Measurements from ENCODE around the gene ZNF385B.
"Not testable (repeated sequence)": the region's sequence is repeated elsewhere in the genome, so short reads cannot be mapped to it uniquely, and the experiment has no call there.

ZNF385B gene

DNA sequence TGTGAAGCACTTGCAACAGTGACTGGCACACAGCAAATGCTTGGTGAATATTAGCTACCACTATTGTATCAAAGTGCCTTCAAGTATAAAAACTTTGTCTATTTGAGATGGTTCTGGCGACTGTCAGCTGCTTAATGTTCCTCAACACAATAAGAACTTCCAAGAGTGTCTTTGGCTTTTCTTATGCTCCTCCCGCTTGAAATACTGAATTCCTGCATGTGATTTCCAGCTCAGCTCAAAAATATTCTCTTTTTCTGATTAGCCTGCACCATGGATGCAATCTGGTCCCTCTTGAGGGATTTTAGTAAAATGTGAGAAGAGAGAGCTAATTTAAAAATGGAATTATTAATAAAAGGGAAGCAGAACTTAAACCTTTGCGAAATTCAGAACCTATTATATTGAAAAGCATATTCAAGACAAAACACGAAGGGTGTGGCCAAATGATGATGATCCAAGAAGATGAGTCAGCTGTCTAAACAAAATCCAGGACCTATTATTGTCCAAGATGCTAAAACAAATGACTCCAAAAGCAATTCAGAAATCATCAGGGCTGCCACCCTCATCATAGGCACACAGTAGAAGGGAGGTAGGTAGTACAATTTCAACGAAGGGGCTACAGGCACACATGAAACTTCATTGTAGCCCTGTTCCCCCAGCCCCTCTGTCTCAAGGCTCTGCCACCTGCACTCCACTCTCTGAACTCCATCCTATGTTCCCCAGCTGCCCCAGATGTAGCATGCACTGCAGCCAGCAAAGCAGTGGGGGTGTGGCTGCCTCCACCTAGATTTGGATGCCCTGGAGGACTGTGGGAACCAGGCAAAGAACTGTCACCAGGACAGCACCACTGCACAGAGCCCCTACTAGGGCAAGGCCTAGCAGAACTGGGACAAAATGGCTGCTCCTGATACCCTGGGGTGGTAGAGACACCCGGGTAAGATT lies 190.1 kb downstream of the ZNF385B start:
- DNase-seq = no peak

GRCh38 chr2:179669196-179669595 lies 192.2 kb downstream of the ZNF385B start:
- no peak for DNase-seq

DNA sequence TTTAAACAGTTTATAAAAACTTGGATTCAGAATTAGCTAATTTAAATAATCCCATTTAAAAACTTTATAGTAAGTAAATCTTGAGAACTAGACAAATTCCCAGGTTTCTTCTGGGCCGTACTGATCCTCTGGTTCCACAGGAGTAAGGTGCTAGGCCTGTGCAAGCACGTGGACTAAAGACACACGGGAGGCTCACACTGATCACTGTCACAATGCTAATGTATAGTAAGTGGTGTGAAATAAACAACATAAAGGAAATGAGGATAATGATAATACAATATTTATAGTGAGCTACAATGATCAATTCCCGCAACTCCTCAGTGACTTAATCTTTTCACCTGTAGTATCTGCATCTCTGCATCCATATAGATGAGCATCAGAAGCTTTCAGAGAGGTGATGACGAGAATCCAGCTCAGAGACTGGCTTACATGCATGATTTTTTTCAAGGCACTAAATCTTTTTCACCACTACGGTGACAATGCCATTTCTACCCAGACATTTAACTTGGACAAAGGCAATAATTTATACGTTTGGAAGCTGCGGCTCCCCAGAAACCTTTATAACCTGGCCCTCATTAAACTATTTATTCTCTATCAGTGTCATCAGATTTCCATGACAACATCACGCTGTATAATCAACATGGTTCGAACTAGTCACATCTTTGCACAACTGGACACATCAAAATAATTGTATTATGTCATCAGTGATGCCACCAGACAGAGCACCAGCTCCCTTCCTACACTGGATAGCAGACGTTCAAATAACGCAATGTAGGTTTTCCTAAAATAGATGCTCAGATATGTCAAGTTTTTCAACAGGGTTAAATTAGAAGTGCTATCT lies 196.2 kb downstream of the ZNF385B start:
- no peak for DNase-seq

DNA sequence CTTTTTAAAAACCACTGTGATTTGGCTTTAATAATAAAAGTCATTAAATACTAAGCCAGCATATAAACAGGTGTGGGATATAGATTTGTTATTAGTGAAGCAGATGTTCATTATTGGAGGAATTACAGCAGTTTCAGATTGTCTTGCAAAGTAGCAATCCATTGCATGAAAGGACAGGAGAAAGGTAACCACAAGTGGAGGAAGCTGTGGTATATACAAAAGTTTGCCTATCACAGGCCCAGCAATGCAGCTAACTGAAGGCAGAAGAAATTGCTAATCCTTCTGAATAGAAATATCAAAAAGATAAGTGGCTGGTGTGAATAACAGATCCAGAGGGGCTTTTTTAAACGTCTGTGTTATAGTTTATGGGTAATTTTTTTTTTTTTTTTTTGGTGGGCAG lies 199.4 kb downstream of the ZNF385B start:
- DNase-seq = no peak

- no peak for DNase-seq
Observed at GRCh38 chr2:179657068-179657595, 204.3 kb downstream of the ZNF385B start.

GRCh38 chr2:179655627-179656026 lies 205.8 kb downstream of the ZNF385B start:
- DNase-seq = no peak

- DNase-seq = no peak
Observed at GRCh38 chr2:179654806-179655205, 206.6 kb downstream of the ZNF385B start.

DNA sequence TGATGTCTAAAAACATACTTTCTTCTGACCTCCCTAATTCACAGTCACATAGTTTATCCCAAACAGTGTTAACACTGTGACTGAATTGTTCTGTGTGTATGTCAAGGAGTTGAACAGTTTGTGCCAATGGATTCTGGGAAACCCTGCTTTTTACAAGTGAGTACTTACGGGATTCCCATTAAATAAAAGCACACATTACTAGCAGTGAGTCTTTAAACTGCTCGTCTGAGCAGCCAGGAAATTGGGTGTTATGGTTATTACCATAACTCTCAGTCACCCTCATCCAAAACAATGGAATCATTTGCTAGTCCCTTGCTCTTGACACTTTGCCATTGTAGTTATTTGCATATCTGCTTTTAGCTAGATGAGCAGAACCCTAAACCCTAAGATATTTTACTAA lies 209.1 kb downstream of the ZNF385B start:
- no peak for DNase-seq

DNA sequence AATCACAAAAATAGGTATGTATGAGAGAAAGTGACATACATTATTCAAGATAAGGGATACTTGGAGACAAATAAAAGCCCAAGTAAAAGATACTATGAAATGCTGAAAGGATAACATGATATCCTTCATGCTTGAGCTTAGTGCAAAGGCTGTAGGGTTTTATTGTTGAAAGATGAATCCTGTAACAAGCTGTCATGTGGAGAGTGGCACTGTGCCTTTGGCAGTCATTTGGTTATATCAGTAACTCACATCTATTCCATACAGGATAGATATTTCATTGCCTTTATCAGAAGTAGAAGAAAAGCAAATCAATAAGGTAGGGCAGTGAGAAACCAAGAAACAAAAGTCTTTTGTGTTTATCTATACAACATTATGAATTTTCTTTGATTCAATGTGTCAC lies 211.0 kb downstream of the ZNF385B start:
- no peak for DNase-seq

DNA sequence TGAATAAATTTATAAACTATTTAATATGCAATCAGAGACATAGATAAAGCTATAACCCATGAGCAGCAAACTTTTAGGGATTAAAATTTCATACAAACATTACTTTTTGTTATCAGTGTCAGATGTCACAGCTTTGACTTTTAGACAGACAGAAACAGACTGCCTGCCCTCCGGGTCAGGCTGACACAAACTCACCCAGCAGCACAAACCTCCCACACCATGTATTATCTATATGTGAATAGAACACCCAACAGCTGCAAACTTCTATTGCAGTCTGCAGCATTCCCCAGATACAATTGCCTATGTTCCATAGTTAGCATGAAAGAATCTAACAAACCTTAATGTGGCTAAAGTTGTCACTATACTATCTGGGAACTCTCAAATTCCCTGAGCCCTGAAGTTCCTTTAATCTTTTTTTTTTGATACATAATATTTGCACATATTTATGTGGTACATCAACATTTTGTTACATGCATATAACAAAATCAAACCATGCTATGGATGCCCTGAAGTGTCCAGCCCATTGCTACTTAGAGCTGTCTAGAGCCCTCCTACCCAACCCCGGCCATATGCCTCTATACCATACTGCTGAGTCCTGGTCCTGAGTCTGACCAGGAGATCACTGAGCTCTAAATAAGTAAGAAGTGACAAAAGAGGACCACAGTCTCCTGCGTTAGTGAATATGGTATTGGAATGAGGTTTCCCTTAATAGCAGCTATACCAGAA lies 214.4 kb downstream of the ZNF385B start:
- DNase-seq = no peak

DNA sequence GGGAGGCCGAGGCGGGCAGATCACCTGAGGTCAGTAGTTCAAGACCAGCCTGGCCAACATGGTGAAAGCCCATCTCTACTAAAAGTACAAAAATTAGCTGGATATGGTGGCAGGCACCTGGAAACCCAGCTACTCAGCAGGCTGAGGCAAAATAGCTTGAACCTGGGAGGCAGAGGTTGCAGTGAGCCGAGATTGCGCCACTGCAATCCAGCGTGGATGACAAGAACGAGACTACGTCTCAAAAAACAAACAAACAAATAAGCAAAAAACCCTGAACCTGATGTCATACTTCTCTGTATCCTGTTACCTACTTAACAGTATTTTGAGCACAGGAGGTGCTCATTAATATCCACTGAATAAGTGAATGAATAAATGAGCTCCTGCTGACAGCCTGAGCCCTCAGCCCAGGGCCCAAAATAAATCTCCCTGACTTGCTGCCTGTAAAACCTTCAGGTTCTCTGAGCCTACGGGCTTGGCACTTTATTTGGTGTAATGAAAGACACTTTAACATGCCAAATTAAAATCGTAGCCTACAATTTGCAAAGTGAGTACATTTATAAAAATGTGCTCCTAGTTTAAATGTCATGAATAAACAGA lies 215.1 kb downstream of the ZNF385B start:
- no peak for DNase-seq

GRCh38 chr2:179645047-179645446 lies 216.4 kb downstream of the ZNF385B start:
- no peak for DNase-seq

DNA sequence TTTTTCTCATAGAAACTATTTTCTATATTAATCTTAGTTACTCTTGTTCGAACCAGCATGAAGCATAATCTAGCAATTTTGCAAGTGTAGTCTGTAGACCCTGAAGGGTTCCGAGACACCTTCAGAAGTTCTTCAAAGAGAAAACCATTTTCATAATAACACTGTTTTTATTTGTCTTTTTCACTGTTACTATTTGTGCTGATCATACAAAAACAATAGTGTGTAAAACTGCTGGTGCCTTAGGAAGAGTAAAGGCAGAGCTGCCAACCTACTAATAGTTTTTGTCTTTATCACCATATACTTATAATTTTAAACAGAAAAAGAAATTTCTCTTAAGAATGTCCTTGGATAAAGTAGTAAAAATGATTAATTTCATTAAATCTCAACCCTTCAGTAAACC lies 218.9 kb downstream of the ZNF385B start:
- no peak for DNase-seq

- no peak for DNase-seq
Observed at GRCh38 chr2:179636995-179637394, 224.4 kb downstream of the ZNF385B start.

DNA sequence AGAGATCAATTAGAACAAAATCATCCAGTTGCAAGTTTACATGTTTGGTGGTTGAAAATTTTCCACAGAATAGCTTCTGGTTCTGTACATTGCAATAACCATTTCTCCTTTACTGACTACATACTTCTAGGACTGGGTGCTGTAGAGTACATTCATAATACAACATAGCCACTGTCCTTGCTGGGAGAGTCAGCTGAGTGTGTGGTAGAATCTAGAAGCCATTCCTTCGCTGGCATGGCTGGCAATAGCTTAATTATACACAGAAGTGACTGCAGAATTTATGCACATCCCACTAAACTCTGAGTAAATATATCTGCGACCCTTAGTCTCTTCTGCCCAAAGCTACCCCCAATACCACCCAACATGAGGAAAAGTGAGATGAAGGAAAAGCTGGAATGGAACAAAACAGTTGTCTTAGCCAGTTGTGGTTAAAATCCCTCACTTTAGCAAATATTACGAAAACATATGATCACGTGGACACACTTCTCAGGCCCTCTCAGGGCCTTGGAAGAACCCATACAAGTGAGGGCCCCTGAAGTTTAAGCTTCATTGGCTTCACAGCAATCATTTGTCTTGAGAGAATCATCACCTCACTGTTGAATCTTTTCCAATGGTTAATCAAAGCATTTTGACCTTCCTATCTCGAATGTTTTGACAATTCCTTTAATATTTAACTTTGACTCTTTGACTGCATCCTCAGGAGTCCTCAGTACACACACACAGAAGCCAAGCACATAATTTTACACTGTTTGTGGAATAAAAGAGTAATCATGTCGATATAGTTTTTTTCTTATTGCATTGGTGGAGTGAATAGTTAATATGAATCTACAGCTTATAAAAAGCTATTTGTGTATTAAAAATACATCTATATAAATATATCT lies 225.1 kb downstream of the ZNF385B start:
- DNase-seq = no peak

- DNase-seq = not testable (repeated sequence)
Observed at GRCh38 chr2:179631769-179632385, 229.5 kb downstream of the ZNF385B start.

GRCh38 chr2:179629776-179630175 lies 231.6 kb downstream of the ZNF385B start:
- not testable (repeated sequence) for DNase-seq

DNA sequence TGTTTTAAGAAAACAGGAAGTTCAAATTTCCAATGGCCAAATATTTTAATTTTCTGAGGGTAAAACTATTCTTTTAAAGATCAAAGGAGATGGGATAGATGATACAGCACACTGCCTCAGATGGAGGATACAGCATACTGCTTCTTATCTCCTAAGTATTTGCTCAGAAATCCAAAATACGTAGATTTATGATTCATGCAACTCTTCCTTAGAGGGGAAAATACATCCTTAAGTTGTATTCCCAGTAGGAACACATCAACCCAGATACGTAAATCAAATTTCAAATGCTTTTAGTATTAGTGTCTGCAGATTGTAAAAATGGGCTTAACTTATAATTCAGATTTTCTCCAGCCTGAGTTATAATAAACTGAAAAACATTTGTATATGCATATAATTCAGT lies 235.2 kb downstream of the ZNF385B start:
- DNase-seq = no peak

DNA sequence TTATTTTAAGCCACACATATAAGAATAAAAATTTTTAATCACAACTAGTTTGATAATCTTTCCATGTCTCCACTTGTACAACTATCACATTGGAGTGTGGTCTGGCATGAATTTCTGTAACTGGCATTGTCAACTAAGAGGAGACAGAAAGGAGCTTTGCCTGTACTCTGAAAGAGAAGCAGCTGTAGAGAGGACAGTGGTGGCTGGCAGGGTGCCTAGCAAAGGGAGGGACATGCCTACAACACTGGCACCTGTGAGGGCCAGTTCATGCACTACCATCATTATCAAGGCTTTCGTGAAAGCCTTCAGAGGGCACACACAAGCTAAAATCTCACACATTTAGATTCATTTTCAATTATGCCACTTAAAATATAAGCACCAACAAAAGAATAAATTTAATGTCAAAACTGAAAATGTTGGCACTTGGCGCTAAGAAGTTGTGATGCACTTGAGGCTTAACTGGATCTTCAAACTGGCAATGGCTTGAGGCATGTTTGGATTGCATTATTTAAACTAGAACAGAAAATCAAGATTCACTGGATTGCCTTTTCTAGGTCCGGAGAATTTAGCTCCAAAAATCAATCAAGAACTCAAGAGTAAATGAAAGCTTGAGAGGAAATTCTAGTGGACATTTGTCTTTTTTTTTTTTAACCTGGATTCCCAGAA lies 238.6 kb downstream of the ZNF385B start:
- no peak for DNase-seq

GRCh38 chr2:179622112-179622511 lies 239.3 kb downstream of the ZNF385B start:
- no peak for DNase-seq

Data from cortex of kidney (tissue), 1 donor.